ENCODE measurements around the gene NMRK1. TPM values are rescaled to one million over a fixed set of nuclear protein-coding genes. Genes with fewer than 3 reads are reported as not detected.

The NMRK1 gene
- polyA plus RNA-seq, 1 of the 3 experiments (the other 2 are of a cell fraction): 8.4 TPM

- 48% methylated on average over 4 of the region's 4 CpGs for WGBS (ENCODE audit: low lambda C conversion rate)
- no peak overlapping the region for H3K27ac ChIP-seq (ENCODE audit: low read depth in 2 of 2, low read length in 1 of 2)
- H3K4me1 ChIP-seq (ENCODE audit: control insufficient read depth in 1 of 2, insufficient read depth in 2 of 2, low read depth in 1 of 2, low read length in 1 of 2): no peaks in the 10 kb centered on the region
- no peak overlapping the region for H3K9ac ChIP-seq
- no peaks in the 10 kb centered on the region for H4K20me1 ChIP-seq (ENCODE audit: insufficient read depth)
- no peak overlapping the region for H3K4me3 ChIP-seq (ENCODE audit: low read depth in 2 of 2, low read length in 1 of 2)
- H3K4me2 ChIP-seq: no peak overlapping the region
- H3F3A ChIP-seq (replicated peaks; ENCODE audit: insufficient read depth): no peaks in the 10 kb centered on the region
- no peak overlapping the region for H2AFZ ChIP-seq (ENCODE audit: low read depth)
- H3K27me3 ChIP-seq (ENCODE audit: insufficient read depth): no peaks in the 10 kb centered on the region
- no peaks in the 10 kb centered on the region for H3K36me3 ChIP-seq (replicated peaks in 1 of 2; ENCODE audit: control insufficient read depth in 1 of 2, insufficient read depth in 2 of 2, low read length in 1 of 2)
- no peak for DNase-seq
- POLR2A ChIA-PET: no interaction called here
- no peak for TF ChIP-seq RXRA (IDR thresholded peaks at IDR 0.05; ENCODE audit: borderline replicate concordance, low read depth)
- no peak for TF ChIP-seq USF2 (IDR thresholded peaks at IDR 0.05; ENCODE audit: borderline replicate concordance, low read depth, low read length)
- no peak for TF ChIP-seq CHD2 (IDR thresholded peaks at IDR 0.05; ENCODE audit: low read length, partially characterized antibody)
- no peak for TF ChIP-seq SIN3A (IDR thresholded peaks at IDR 0.05; ENCODE audit: borderline replicate concordance, low read depth, low read length)
- TF ChIP-seq POLR2AphosphoS5 (IDR thresholded peaks at IDR 0.05; ENCODE audit: low read depth, low read length): no peak
- TF ChIP-seq FOXJ3 (CRISPR knock-in tag; IDR thresholded peaks at IDR 0.05): no peak
- TF ChIP-seq MAX (IDR thresholded peaks at IDR 0.05; ENCODE audit: low read depth): no peak
- TF ChIP-seq USF1 (IDR thresholded peaks at IDR 0.05; ENCODE audit: borderline replicate concordance, low read depth): no peak
- TF ChIP-seq JUND (IDR thresholded peaks at IDR 0.05): no peak
- no peaks in the 10 kb centered on the region for H3K9me3 ChIP-seq
- CTCF ChIA-PET: interaction anchor here (1.7 to 5.8 kb wide), 2 partner anchors 295 to 300 kb away, joined by 4 to 85 read pairs; no protein-coding TSS in a partner anchor
- no peaks in the 10 kb centered on the region for H3K9me2 ChIP-seq
- H3K79me2 ChIP-seq (ENCODE audit: insufficient read depth): no peaks in the 10 kb centered on the region
Measured at GRCh38 chr9:75072895-75073294, 15.1 kb downstream of the NMRK1 start.

GRCh38 chr9:75071530-75072122, 16.3 kb downstream of the NMRK1 start:
- H3K4me3 ChIP-seq (ENCODE audit: low read depth in 2 of 2, low read length in 1 of 2): no peak overlapping the region
- POLR2A ChIA-PET: no interaction called here

More at GRCh38 chr9:75071530-75072122, 16.3 kb downstream of the NMRK1 start:
- peak; percentile 52; the same call in 1 of the 2 replicates for TF ChIP-seq FOSL2 (IDR thresholded peaks at IDR 0.05; ENCODE audit: borderline replicate concordance, low read depth)
- TF ChIP-seq JUND (IDR thresholded peaks at IDR 0.05): no peak
- no peak for TF ChIP-seq CTCF (IDR thresholded peaks at IDR 0.05)
- TF ChIP-seq ELF1 (IDR thresholded peaks at IDR 0.05): peak; percentile 24; the same call in 1 of the 2 replicates
- H3K27me3 ChIP-seq (ENCODE audit: insufficient read depth): no peaks in the 10 kb centered on the region
- H3F3A ChIP-seq (replicated peaks; ENCODE audit: insufficient read depth): no peaks in the 10 kb centered on the region
- CTCF ChIA-PET: interaction anchor here (1.7 to 6.0 kb wide), 2 partner anchors 293 to 297 kb away, joined by 4 to 34 read pairs; no protein-coding TSS in a partner anchor
- no peak overlapping the region; the same call in 1 of the 2 replicates for H3K4me2 ChIP-seq
- H3K79me2 ChIP-seq (ENCODE audit: insufficient read depth): no peaks in the 10 kb centered on the region
- no peaks in the 10 kb centered on the region for H3K36me3 ChIP-seq (replicated peaks in 1 of 2; ENCODE audit: control insufficient read depth in 1 of 2, insufficient read depth in 2 of 2, low read length in 1 of 2)
- H3K27ac ChIP-seq (ENCODE audit: low read depth in 2 of 2, low read length in 1 of 2): no peak overlapping the region
- no peaks in the 10 kb centered on the region for H3K4me1 ChIP-seq (ENCODE audit: control insufficient read depth in 1 of 2, insufficient read depth in 2 of 2, low read depth in 1 of 2, low read length in 1 of 2)
- H4K20me1 ChIP-seq (ENCODE audit: insufficient read depth): no peaks in the 10 kb centered on the region
- H3K9me3 ChIP-seq: no peaks in the 10 kb centered on the region
- no peak overlapping the region for H2AFZ ChIP-seq (ENCODE audit: low read depth)
- 49% methylated on average over 4 of the region's 5 CpGs for WGBS (ENCODE audit: low lambda C conversion rate)
- no peak for DNase-seq
- H3K9me2 ChIP-seq: no peaks in the 10 kb centered on the region
- H3K9ac ChIP-seq: no peak overlapping the region
